ENCODE data around the gene XRCC5.

Gene XRCC5

DNA sequence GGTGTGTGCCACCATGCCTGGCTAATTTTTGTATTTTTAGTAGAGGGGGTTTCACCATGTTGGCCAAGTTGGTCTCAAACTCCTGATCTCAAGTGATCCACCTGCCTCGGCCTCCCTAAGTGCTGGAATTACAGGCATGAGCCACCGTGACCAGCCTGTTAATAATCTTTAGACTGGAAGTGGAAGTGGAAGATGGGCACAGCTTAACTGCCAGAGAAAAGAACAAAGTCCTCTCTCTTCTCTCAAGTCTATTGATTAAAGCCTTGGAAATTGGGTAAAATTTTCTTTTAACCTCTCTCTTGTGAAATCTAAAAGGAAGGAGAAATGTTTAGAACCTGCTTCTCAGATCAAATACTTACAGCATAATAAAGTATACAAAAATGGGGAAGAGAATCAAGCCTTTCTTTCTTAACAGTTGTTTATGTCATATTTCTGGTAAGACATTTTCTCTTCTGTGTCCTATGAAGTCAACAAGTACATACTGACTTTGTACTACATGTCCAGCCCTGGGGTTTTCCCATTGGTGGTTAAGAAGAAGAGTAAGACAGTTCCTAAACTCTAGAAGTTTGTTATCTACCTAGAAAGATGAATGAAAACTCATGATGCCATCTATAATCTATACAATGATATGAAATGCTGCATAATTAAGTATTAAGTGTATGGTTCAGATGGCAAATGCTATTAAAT, 22.8 kb upstream of the XRCC5 start:
- DNase-seq: no peak

DNA sequence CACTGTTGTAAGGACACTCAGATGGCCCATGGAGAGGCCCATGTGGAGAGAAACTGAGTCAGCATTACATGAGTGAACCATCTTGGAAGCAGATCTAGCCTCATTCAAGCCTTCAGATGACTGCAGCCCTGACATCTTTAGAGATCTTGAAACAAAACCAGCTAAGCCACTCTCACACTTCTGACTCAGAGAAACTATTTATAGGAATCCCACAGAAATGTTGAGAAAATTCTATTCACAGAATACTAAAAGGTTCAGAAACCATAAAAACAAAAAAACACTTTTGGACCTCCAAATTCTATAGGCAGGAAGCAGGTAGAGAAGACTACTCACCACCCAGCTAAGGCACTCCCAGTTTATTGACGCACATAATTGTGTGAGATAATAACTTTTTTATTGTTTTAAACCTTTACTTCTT, 18.8 kb upstream of the XRCC5 start:
- no peak for DNase-seq

DNA sequence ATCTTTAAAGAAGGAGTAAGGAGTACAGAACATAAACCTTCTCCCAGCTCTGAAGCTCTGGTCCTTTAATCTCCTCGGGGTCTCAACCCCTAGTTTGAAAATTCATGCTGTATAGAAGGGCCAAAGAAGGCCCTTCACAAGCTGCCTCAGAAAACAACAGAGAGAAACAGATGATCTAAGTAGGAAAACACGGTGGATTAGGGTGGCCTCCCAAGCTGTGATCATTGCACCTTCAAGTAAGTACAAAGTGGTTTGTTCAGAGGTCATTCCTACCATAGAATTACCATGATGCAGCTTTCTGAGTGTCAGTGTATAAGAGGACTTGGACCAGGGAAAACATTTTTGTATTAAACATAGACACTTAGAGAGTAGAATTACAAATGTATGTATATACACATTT, 16.5 kb upstream of the XRCC5 start:
- DNase-seq: no peak

DNA sequence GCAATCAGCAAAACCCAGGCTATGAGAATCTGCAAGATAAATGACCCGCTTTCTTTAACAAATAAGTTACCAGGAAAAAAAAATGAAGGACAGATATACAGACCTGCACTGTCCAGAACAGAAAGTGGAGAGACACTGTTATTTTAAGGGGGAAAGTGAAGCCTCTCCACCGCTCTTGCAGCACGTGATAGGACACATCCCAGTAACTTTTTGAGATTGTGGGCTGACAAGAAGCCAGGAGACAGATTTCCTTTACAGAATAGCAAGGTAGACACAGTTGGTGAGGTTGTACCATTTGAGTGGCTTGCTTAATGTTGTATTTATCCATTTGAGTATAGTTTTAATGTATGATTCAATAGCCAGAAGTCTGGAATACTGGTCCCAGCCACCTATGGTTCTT, 14.4 kb upstream of the XRCC5 start:
- no peak for DNase-seq

DNA sequence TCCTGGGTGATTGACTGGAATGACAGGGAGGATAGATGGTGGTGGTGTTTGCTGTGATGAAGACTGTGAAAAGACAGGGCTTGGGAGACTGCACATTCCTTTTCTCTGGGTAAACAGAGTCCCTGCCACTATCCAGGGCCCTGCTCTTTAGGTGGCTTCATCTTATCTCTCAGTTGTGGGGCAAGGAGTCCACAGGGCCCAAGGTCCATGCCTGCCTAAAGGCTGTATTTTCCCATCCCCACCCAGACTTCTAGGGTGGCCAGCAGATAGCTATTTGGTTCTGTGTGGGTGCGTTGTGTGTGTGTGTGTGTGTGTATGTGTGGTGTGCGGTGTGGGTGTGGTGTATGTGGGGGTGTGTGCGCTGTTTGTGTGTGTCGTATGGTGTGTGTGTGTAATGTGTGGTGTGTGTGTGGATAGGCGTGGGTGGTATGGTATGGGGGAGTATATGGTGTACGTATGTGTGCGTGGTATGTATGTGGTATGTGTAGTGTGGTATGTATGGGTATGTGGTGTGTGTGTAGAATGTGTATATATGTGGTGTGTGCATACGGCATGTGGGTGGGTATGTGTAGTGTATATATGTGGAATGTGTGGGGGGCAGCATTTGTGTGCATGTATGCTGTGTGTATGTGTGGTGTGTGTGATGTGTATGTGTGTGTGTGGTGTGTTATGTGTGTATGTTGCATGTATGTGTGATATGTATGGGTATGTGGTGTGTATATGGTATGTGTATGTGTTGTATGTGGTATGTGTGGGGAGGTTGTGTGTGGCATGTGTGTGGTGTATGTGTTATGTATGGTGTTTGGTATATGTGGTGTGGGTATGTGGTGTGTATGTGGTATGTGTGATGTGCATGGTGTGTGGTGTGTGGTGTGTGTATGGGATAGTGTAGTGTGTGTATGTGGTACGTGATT, 10.5 kb upstream of the XRCC5 start:
- no peak for DNase-seq

DNA sequence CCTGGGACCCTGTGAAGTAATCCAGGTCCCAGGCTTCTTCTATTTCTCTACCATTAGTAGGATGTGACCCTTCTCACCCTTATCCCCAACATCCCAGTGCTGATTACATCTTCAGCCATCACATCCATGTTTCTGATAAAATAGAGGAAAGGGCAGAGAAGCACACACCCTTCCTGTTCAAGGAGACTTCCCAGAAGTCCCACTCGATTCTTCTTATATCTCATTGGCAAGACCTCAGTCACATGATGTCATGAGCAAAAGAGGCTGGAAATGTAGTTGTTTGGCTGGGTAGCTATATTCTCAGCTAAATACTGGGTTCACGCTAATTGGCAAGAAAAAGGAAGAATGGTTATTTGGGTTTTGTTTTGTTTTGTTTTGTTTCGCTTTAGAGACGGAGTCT, 8.0 kb upstream of the XRCC5 start:
- DNase-seq: no peak

DNA sequence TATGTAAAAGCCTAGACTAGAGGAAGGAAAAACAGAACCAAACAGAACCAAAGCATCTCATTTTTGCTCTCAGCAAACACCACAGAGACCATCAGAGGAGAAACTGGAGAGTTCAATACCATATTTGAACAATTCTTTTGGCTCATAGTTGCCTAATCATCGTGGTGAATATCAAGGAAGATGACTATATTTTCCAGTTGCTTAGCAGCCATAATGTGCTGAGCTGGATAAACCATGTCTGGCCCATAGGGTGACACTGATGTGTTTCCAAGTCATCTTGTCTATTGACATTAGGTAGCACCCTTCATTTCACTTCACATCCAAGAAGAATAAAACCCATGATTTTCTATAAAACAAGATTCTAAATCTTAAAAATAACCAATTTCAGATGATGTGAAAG, 5.9 kb upstream of the XRCC5 start:
- no peak for DNase-seq

DNA sequence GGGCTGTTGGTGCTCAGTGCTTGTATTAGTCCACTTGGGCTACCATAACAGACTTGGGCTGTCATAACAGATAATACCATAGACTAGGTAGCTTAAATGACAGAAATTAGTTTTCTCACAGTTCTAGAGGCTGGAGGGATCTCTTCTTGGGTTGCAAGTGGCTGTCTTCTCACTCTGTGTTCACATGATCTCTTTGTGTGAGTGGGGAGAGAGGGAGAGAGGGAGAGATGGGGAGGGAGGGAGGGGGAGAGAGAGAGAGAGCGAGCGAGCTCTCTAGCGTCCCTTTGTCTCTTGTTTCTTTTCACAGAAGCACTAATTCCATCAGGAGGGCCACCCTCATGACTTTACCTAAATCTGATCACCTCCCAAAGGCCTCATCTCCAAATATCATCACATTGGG, 4.5 kb upstream of the XRCC5 start:
- no peak for DNase-seq

DNA sequence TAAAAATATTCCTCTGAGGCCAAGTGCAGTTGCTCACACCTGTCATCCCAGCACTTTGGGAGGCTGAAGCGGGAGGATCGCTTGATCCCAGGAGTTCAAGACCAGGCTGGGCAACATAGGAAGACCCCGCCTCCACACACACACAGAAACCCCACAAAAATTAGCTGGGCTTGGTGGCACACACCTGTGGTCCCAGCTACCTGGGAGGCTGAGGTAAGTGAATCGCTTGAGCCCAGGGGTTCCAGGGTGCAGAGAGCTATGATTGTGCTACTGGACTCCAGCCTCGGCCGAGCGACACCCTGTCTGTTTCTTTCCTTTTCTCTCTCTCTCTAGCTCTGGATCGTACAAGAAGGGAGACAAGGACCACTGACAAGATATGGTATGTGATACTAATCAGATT, 1.8 kb upstream of the XRCC5 start:
- DNase-seq: no peak

DNA sequence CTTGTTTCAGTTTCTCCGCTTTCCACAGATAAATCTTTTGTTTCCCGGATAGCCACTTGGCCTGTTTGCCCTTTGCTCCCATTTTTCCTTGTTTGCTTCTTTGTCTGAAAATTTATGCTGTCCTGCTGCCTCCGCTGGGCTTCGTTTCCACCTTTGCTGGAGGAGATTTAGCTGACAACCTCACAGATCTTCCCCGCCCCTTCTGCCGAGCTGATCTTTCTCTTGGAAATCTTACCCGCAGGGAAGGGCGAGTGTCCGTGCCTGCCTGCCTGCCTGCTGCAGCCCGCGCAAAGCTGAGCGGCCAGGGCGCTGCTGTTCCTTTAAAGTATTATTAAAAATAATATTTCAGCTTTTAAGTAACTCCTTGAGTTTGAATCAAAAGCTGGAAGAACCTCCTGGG, 1.4 kb upstream of the XRCC5 start:
- DNase-seq: no peak

DNA sequence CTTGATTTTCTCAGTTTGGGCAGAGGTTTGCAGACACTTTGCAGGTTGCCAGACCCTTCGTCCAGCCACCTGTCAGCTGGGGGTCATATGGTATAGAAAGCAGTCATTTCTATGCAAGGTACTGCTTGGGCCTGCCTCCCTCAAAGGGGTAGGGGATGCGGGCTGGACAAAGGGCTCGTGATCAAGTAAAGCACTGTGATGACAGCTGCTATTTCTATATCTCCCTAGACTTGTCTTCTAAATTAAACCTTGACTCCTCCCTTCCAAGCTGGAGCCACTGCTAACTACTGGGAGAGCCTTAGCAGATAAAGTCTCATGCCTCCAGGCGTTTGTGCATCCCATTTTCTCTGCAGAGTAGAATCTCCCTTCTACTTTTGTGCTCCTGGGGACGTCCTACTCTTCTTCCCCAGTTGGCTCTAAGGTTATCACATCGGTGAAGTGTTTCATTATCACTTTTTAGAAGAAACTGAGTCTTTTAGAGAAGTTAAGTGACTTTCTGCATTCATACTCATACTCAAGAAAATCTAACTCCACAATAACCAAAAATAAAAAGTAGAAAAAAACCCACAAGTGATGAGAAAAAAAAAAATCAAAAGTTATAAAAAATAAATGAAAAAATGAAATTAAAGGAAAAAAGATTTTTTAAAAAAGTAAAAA, 710 bp upstream of the XRCC5 start:
- DNase-seq: no peak

DNA sequence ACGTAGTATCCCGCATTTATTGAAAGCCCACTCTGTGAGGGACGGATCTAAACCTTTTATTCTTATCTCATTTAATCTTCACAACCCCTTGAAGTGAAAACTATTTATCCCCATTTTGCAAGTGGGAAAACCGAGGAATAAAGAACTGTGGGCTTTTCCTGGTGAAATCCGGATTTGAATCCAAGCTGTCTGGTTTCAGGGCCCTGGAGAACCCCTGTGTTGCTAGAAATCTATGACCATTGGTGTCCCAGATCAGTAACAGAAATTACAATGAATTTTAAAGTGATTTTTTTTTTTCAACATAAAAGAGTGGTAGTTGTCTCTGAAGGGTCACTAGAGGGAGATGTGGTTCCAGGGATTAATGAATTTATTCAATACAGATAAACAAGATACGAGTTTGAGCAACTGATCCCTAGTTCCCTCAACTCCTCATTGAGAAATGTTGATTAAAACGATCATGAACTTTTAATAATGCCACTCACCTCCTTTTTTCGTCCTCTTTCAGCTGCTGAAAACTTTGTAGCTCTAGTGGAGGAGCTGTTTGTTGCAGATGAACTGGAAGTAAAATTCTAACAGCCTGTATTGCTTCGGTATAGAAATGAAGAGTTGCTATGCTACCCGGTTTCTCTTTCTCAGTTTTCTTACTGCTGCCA, 940 bp downstream of the XRCC5 start:
- DNase-seq: no peak

DNA sequence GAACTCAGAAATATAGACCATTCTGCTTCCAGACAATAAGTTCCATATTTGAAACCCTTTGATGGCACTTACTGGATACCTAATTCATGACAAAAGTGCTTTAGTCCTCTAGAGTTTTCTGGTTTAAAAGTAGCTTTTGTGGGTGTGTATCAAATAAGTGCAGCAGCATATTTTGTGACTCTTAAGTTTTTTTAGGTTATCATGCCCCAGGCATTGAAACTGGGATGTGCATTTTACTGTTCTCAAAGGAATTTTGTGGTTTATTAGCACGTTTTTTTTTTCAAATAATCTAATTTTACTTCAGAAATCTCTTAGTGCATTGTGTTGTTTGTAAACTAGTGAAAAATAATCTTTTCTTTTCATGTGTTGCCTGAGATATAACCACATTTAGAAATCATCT, 1.5 kb downstream of the XRCC5 start:
- no peak for DNase-seq

DNA sequence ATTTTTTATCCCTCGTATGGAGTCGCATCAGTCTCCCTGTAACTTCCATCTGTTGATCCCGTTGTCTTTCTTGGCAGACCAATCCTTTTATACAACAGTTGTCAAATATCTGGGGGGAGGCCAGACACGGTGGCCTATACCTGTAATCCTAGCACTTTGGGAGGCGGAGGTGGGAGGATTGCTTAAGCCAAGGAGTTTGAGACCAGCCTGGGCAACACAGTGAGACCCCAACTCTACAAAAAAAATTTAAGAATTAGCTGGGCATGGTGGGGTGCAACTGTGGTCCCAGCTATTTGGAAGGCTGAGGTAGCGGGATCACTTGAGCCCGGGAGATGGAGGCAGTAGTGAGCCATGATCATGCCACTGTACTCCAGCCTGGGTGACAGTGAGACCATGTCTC, 2.0 kb downstream of the XRCC5 start:
- no peak for DNase-seq

DNA sequence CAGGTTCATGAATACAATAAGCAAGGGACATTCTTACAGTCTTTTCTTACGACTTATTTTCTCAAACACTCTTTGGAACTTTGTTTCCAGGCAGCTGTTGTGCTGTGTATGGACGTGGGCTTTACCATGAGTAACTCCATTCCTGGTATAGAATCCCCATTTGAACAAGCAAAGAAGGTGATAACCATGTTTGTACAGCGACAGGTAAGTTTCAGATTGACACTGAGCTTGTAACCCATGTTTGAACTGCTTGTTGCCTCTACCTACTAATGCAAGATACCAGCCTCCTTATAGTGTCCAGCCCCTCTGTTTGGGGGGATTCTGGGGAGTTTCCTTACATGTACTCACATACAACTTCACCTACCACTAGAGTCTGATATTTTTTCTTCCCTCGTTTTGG, 3.8 kb downstream of the XRCC5 start:
- DNase-seq: no peak

DNA sequence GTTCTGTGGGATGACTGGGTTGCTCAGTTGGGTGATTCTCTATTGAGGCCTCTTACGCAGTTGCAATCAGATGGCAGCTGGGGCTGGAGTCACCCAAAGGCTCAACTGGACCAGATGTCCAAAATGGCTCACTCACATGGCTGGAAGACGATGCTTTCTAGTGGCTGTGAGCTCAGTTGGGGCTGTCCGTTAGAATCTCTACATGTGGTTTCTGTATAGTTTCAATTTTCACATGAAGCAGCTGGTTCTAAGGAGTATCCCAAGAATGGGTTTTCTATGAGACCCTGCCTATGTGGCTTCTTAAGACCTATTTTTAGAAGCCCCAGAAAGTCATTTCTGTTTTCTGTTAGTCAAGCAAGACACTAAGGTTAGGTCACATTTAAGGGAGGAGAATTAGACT, 4.4 kb downstream of the XRCC5 start:
- DNase-seq: no peak

DNA sequence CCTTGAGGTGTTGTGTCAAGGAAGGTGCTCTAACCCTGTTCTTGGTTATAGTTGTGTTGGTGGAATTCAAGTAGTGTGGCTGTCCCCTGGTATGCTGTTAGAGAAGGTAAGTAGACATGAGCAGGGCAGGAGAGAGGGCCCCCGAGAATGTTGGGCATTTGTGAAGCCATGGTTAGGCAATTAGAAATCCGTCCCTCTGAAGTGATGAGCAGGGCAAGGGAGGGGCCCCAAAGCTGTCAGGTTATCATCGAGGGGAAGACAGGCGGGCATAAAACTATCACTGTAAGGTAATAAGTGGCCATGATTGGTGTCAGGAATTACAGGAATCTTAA, 5.2 kb downstream of the XRCC5 start:
- DNase-seq: no peak

DNA sequence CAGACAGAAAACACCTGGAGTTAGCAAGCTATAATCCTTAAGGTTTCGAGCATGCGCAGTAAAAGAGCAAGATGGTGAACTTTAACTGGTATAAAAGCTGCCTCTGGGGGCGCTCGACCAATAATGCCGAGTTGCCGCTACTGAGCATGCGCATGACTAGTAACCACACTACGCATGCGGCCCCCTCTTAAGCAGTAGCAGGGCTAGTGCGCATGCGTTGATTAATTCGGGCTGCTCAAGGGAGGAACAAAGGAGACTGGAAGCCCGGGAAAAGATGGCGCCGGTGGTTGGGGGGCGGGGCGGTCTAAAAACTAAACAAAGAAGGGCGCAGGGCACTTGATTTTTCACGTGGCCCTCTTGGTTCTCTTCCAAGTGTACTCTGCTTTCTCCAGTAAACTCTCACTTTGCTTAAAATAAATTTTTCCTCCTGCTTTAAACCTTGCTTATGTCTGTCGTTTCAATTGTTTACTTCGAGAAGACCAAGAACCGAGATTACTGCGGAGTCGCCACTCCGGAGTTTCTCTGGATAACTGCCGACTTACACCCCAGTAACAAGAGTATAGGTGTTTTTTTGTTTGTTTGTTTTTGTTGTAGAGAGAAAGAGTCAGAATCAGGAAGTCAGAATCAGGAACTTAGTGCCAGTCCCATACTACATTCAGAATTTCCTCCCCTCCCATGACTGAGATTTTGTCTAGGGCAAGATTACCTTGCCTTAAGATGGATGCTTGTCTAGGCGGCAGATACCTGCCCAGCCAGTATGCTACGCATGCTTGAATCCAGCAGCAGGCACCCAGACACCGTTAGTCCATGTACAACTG, 5.8 kb downstream of the XRCC5 start:
- DNase-seq: peak; percentile 97

DNA sequence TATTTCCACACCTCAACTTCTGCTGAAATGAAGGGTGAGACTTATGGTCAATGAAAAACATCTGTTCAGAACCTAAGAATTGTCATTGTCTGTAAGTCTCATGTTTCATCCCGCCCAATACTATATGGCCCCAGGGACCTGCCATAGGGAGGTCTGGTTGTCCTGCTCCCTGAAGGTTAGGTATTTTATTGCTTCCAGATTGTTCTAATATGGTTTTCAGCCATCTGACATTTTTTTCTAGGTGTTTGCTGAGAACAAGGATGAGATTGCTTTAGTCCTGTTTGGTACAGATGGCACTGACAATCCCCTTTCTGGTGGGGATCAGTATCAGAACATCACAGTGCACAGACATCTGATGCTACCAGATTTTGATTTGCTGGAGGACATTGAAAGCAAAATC, 7.3 kb downstream of the XRCC5 start:
- DNase-seq: no peak

DNA sequence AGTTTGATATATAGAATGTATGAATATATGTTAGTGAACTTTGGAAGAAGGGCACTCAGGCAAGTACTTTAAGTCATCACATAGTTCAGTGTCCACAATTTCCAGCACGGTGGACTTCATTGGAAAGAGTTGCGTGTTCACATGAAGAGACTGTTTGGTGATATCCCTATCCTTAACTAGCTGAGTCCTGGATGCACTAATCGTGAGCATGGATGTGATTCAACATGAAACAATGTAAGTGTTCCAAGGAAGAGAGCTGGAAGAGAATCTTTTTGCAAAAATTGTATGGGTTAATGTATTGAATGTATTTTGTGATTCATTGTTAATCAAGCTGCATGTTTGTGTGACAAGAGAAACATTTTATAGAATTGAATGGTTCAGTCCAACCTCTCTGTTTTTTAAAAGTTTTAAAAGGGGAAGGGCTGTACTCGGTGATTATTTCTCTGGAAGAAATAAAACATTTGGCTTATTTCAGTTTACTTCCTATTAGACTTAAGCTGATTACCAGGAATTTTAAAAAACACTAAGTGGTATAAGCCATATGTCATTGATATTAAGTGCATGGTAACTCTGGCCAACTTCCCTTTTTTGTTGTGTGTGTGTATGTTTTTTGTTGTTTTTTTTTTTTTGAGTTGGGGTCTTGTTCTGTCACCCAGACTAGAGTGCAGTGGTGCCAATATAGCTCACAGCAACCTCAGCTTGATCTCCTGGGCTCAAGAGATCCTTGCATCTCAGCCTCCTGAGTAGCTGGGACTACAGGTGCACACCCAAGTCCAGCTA, 8.6 kb downstream of the XRCC5 start:
- DNase-seq: no peak

DNA sequence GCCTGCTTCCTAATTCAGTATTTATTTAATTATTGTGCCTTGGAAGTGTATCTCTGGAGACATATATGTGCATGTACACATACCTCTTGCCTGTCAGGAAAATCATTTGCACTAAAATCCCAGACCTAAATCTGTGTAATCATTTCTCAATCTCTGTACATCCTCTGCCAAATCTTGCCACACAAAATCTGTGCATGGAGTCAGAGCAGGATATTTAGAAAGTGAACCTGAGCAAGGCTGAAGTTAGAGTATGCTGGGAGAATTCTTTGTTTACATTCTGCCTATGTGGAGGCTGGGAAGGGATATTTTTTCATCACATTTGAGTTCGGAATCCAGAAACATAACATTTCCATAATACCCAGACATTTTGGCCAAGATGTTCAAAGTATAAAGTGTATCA, 9.3 kb downstream of the XRCC5 start:
- DNase-seq: no peak

DNA sequence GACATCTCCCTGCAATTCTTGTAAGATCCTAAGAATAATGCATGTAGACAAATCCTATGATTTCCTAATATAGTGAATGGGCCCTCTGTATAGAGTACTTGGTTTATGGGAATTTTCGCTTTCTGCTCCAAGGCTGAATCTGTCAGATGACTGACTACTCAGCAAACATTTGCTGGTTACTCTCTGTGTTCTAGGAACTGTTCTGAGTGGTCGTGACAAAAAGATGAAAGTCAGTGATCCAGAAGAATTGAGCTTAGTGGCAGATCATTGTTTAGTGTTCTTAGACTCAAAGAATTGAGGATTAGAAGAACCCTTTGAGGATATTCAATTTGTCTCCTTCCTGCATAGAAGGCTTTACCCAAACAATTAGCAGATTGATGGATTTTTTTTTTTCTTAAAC, 10.0 kb downstream of the XRCC5 start:
- no peak for DNase-seq

Measured in NCI-H748 treated with DMSO at 0.1 percent for 48 hours (cell line).